Measurements from ENCODE around the gene ZDHHC4.

ZDHHC4 gene

DNA sequence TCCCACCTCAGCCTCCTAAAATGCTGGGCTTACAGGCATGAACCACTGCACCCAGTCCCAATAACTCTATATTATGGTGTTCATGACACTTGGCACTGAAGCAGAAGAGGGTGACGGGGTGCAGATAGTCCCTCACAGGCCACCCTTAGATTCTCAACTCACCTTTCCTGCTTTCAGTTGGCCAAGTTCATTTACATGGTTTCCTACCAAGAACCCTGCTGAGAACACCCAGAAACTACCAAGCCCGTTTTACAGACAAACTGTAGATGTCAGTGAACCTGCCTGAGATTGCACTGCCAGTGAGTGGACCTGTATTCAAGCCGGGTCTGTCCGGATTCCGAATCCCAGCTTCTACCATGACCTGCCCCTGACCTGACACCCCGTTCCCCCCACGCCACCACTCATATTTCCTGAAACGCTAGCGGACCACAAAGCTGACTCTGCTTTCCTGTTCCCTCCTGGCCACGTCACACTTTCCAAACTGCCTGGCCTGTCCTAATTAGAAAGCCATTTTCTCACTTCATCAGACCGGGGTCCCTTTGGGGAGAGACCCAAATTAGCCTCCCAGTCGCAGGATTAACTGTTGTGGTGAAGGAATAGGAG lies 43.3 kb upstream of the ZDHHC4 start:
- no peak for DNase-seq (ENCODE audit: low spot score)
- TF ChIP-seq, protein P1, sequence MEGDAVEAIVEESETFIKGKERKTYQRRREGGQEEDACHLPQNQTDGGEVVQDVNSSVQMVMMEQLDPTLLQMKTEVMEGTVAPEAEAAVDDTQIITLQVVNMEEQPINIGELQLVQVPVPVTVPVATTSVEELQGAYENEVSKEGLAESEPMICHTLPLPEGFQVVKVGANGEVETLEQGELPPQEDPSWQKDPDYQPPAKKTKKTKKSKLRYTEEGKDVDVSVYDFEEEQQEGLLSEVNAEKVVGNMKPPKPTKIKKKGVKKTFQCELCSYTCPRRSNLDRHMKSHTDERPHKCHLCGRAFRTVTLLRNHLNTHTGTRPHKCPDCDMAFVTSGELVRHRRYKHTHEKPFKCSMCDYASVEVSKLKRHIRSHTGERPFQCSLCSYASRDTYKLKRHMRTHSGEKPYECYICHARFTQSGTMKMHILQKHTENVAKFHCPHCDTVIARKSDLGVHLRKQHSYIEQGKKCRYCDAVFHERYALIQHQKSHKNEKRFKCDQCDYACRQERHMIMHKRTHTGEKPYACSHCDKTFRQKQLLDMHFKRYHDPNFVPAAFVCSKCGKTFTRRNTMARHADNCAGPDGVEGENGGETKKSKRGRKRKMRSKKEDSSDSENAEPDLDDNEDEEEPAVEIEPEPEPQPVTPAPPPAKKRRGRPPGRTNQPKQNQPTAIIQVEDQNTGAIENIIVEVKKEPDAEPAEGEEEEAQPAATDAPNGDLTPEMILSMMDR (IDR thresholded peaks at IDR 0.05; ENCODE audit: extremely low read depth, missing control alignments), result no peak

DNA sequence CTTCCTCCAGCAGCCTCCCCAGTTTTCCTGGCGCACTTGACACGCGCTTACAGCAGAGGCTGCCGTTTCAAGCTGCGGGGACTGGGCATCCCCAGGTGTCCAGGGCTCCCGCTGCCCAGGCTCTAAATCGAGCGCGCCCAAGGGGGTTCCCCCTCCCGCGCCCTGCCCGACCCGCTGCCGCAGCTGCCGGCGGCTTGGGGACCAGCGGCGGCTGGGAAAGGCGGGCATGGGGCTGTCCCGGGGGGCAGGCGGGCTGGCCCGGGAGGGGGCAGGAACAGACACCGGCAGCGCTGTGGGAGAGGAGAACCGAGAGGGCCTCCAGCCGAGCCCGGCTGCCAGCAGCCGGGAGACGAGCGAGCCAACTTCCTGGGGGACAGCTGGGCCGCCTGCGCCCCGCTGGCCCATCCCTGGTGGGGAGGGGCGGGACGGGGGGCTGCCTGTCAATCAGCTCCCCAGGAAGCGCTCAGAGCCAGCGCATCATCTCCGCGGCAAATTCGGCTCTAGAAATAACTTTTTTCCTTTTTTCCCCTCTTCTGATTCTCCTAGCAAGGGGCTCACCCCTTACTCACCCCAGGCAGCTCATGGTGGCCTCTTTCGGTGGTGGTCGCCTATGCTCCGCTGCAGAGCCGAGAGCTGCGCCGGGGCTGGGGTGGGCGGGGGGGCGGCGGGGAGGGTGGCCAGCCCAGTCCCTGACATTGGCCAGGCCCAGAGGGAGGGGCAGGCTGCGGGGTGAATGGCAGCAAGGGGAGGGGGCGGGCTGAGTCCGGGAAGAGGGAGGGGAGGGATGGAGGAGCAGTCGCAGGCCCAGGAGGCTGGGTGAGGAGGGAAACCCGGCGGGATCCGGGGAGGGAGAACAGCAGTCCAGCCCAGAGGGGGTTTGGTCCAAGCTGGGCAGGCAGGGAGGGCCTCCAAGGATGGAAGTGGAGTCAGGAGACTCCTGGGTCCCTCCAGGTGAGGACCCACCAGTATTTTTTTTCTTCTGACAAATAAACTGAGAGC lies 40.7 kb upstream of the ZDHHC4 start:
- TF ChIP-seq, protein P1 (IDR thresholded peaks at IDR 0.05; ENCODE audit: extremely low read depth, missing control alignments), result no peak
- DNase-seq (ENCODE audit: low spot score), result peak; percentile 72

DNA sequence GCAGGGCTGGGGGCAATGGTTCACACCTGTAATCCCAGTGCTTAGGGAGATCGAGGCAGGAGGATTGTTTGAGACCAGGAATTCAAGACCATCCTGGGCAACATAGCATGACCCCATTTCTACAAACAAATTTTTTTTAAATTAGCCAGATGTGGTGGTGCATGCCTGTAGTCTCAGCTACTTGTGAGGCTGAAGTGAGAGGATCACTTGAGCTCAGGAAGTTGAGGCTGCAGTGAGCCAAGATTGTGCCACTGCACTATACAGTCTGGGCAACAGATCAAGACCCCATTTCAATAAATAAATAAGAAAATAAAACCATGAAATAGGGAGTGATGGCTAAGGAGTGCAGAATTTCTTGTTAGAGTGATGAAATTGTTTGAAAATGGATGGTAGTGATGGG lies 34.9 kb upstream of the ZDHHC4 start:
- DNase-seq (ENCODE audit: low spot score), result no peak
- TF ChIP-seq, protein P1 (IDR thresholded peaks at IDR 0.05; ENCODE audit: extremely low read depth, missing control alignments), result no peak

DNA sequence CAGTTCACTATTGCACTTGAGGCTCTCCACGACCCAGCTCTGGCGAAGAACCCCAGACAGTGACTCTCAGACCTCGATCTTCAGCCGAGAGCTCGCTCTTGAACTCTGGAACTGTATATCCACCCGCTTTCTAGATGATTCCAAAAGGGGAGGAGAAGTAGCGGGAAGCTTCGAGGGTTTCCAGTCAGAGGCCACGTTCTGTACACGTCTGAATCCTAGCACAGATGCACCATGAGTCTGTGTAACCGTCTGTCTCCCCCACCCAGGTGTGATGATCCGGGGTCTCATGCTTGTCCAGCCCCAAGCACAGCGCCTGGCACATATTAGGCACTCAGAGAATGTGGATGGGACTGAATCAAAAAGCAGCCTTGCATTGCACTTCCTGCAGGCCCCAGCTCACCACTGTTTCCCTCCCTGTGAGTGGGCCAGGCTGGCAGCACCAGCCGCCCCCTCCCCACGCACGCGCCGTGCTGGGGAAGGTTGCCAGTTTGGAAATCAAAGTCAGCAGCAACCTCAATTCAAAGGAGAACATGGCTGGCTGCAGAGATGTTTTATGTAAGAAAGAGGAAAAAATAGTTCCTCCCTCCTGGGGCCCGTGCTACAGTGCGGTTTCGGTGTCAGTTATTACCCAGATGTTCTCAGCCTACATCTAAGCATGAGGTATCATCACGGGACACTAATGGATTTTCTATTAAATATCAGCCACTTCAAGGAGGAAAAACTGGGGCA lies 31.7 kb upstream of the ZDHHC4 start:
- TF ChIP-seq, protein P1 (IDR thresholded peaks at IDR 0.05; ENCODE audit: extremely low read depth, missing control alignments), result no peak
- DNase-seq (ENCODE audit: low spot score), result peak; percentile 63

DNA sequence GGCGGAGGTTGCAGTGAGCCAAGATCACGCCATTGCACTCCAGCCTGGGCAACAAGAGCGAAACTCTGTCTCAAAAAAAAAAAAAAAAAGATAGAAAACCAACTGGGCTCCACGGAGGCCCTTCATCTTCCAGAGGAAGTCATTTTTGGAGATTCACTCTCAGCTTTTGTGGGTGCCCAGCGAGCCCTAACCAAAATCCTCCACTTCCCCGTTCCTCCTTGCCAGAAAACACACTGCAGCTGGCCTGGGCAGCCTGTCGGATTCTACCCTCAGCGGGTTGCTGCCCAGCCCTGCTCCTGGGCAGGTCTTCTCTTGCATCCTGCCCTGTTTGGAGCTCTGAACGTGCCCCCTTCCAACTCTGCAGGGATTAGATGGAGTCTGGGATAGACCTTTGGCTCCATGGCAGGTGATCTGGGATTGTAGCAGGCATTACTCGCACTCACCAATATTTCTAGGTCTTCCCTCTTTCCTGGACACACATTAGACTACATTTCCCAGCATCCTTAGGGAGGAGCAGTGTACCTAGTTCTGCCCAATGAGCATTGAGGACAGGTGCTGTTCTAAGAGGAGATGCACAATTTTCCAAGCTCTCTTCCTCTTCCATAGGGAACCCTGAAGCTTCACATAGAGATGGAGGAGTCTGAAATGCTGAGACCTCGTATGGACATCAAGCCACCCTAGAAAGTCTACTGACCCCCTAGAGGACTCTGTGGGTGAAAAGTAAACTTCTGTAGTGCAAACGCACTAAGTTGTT lies 30.6 kb upstream of the ZDHHC4 start:
- TF ChIP-seq, protein P1 (IDR thresholded peaks at IDR 0.05; ENCODE audit: extremely low read depth, missing control alignments), result no peak
- DNase-seq (ENCODE audit: low spot score), result peak; percentile 39

DNA sequence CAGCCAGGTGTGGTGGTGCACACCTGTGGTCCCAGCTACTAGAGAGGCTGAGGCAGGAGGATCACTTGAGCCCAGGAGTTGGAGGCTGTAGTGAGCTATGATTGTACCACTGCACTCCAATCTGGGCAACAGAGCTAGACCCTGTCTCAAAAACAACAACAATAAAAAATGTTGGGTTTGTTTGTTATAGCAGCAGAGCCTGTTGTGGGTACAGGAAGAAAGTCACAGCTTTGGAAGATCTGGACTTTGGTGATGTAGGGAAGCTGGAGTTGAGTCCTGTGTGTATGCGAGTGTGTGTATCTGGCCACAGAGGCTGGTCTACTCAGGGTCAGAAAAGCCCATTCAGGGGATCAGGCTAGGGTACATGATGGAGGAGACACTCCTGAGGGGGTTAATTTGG lies 29.9 kb upstream of the ZDHHC4 start:
- DNase-seq (ENCODE audit: low spot score), result no peak
- TF ChIP-seq, protein P1 (IDR thresholded peaks at IDR 0.05; ENCODE audit: extremely low read depth, missing control alignments), result no peak

Measured in GM20000 (cell line).